Activated CD8-positive, alpha-beta memory T cell treated with anti-CD3 and anti-CD28 coated beads for 48 hours (primary cell): ENCODE results near the gene TEN1.
"Not testable (repeated sequence)": the region's sequence is repeated elsewhere in the genome, so short reads cannot be mapped to it uniquely, and the experiment has no call there.

Source experiments
- DNase-seq, 3 experiments: peaks; one replicate each; pipeline ENCODE4 v3.0.0-alpha.2; 2020; ENCODE audit warnings: low read depth in 2 of 3, low spot score in 2 of 3

TEN1 gene, protein sequence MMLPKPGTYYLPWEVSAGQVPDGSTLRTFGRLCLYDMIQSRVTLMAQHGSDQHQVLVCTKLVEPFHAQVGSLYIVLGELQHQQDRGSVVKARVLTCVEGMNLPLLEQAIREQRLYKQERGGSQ

DNA sequence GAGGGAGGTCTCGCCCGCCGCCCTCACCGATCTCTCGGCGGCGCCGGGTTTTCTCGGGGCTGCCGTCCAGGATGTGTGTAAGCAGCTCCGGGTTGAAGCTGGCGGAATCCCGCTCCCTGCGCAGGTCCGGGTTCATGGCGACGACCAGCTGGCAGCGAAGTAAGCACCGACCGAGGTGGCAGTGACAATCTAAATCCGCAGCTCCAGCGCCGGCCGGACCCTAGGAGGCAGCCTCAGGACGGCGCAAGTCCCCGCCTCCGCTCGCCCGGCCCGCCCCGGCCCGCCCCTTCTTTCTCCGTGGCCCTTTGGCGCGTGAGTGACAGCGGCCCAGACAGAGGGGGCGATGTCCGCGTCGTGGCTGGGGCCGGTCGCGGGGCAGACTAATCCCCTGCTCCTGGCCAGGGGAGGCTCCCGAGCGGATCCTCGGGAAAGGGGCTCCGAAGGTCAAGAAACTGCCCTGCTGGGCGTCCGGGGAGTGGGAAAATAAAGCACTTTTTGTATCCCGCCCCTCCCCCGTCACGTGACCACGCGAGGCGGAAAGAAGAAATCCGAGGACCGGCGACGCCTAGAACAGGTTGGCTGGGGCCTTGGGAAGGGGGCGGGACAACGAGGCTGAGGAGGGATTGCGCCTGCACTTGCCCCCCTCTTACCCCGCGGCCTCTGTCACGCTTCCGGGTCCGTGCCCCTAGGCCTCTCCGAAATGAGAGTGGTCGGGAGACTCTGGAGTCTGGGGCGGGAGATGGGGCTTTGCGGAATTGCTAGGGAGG is at the start of gene TEN1, which contains the start of gene ACOX1:
Gene TEN1 (plus strand): TSS at position 303 of the 767 bp plus-strand sequence. CDS start 6,953 bp downstream, outside the sequence.
Gene ACOX1 (minus strand): TSS at position 229 of the 767 bp plus-strand sequence. CDS start 93 bp downstream, at position 136.
- peak; percentile 90 to 91 (median 90) for DNase-seq

DNA sequence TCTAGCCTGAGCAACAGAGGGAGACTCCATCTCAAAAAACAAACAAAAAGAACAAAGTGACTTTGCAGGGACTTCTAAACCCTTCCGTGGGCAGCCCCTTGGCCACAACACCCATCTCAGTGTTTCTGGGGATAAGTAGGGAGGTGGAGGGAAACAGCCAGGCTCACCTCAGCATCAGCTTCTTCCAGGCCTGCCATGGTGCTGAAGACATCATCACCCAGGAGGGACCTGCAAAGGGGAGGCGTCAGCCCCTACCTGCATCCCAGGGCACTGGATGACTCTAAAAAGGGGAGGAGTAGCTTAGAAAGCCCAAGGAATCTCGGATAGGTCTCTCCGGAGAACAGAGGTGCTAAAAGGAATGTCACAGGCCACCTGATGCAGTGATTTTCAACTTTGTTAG is 48.0 kb upstream of the TEN1 start:
- no peak for DNase-seq

DNA sequence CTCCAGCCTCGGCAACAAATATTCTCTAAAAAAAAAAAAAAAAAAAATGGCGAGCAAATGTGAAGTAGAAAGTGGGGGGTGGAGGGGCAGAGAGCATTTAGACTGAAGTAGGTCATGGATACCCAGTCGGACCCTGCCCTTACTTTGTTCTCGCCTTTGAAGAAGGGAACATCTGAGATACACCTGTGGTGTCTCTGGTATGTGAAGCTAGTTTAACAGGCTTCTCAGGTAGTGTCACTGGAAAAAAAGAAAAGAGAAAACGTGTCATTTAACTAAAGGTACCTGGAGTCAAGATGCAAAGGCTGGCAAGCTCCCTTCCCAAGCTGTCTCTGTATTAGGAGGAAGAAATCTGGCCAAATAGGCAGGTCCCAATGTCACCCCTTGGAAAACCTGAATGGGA is 46.2 kb upstream of the TEN1 start:
- no peak for DNase-seq

DNA sequence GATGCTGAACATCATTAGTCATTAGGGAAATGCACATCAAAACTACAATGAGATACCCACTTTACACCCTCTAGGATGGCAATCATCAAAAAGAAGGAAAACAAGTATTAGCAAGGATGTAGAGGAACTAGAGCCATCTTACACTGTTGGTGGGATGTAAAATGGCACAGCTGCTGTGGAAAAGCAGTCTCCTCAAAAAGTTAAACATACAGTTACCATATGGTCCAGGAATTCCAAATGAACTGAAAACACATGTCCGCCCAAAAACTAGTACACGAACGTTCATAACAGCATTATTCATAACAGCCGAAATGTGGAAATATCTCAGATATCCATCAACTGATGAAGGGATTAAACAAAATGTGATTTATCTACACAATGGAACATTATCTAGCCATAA is 45.2 kb upstream of the TEN1 start:
- no peak for DNase-seq

DNA sequence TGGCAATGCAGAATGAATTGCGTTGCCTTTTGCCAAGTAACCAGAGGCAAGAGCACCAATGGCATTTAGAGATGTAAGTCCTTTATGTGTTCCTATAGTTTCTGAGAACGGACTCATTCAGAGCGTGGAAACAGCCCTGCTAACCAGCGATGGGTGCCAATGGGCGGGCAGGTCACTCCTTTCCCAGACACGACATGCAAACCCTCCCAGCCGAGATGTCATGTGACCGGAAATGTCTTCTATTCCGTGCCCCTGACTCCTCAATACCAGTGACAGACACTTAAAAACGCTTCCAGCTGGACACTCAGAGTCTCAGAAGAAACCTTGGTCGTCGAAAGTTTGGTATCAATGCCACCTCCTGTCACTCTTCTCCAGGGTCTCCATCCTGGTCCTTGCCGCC is 41.4 kb upstream of the TEN1 start:
- no peak for DNase-seq

DNA sequence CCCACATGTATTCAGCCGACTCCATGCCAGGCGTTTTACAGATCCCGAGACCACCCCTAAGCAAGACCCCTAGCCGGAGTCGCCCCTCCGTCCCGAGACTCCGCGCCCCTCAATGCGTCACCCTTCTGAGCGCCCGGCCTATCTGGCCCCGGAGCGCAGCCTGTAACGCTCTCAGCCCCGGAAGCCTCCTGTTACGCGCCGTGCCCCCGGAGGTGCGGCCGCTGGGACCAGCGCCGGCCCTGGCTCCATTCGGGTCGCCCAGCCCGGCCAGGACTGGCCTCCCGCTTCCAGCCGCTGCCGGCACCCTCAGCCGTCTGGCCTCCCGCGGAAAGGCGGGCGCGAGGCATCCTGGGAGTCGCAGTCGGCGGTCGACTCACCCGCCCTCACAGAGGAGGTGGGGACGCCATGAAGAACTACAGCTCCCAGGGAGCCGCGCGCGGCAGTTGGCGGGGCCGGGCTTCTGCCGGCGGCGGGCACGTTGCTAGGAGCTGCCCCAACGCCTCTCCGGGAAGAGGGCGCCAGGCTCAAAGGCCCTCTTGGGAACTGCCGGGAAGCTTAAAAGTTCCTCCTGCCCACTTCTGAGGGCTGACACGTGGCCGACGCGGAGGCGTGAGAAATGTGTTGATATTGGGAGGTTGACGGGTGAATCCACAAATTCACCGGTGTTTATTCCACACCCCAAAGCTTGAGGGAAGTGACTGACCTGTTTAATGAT is 38.2 kb upstream of the TEN1 start, which contains the start of gene FBF1:
Gene FBF1 (minus strand): TSS at position 316 of the 715 bp plus-strand sequence. CDS start 2,893 bp downstream, outside the sequence.
- DNase-seq = peak; percentile 73 to 81 (median 79)

DNA sequence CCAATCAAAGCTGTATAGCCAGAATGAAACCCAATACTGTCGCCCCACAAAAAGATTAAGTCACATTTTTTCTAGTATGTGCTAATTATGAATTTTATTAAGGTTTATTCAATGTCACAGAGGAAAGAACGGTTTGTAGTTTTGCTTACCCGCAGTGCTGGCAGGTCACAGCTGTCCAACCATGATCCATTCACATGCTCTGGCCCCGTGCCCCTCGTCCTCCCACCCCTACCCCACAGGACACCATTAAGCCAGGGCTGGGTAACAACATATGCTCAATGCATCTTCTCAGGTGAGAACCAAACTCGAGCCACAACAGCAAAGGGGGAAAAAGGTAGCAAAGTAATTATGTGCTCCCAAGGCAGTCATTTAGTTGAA is 37.6 kb upstream of the TEN1 start:
- DNase-seq = no peak

DNA sequence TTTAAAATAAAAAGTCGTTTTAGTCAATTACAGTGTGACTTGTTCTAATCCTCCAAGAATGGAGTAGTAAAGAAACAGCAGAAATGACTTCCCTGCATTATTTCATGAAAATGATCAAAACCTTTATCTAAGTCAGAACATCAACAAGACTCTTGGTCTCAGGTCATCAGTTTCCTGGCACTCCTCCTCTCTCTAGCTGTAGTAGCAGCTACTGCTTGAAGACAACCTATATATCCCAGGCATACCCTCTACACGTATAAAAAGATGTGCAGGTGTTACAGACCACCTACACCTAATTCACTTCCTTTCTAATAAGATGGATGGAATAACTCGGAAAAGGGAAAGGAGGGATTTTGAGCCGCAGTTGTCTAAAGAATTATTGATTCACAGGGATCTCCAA is 36.6 kb upstream of the TEN1 start:
- no peak for DNase-seq

DNA sequence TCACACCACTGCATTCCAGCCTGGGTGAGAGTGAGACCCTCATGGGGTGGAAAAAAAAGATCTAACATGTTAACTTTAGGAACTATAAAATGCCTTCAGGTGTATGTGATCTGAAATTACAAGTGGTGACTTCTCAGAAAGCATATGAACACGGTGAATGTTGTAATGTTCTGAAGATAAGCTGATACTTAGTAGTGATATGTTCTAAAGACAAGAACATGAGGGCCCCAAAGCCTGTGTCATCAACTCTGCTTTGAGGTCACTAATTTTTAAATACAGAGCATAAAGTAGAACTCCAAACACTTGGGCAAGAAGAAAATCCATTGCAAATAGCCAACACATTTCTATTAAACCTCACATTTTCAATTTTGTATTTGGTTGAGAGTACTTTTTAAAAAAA is 35.5 kb upstream of the TEN1 start:
- no peak for DNase-seq

DNA sequence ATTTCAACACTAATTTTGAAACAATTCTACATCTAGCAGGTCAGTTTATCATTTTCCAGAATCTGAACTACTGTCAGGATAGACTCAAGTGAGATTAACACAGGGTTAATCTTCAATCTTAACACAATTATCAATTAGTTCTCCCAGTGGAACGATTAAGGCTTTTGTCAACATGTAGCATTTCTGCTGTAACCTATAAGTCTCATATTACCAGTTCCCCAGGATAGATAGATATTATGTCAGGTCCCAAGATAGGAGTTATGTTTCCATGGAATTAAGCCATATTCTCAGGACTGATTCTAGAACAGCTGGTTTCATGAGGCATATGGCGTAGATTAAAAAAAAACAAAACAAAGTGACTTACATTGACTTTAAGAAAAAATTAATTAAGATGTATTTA is 33.8 kb upstream of the TEN1 start:
- DNase-seq = no peak

DNA sequence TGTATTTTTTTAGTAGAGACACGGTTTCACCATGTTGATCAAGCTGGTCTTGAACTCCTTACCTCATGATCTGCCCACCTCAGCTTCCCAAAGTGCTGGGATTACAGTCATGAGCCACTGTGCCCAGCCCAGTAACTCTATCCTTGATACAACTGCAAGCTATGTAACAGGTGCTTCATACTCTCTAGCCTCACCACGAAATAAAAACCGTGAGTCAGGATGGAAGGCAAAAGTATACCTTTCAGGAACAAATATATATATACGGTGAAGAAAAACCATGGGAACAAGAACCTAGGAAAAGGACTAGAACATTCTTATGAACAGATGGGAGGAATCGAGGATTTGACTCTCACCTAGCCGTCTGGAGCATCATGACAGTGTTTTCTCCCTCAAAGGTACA is 28.6 kb upstream of the TEN1 start:
- DNase-seq = no peak

DNA sequence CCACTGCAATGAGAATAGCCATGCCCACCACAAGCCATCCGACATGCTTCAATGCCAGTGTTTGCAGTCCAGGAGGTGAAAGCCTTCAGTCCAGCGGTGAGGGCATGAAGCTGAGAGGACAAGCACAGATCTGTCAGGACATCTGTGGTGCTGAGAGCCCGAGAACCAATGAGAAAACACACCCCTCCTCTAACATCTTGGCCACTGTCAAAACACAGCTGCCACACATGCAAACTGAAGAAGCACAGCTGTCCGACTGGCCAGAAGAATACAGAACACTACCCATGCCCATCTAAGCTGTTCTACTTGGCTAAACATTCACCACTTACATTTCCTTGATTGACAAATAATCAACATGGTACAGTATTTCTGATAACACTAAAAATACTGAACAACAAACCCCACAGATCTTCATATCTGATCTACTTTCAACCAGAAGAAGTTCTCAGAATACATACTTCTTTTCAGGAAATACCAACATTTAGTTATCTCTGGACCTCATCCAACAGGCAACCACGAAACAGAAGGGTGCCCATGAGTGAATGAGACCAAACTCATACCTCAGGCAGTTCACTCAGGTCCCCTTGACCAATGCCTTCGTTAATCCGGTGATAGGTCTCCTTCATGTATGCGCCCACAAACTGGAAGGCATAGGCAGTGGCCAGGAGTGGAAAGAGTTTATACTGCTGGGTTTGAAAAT is 28.0 kb upstream of the TEN1 start:
- DNase-seq = no peak

DNA sequence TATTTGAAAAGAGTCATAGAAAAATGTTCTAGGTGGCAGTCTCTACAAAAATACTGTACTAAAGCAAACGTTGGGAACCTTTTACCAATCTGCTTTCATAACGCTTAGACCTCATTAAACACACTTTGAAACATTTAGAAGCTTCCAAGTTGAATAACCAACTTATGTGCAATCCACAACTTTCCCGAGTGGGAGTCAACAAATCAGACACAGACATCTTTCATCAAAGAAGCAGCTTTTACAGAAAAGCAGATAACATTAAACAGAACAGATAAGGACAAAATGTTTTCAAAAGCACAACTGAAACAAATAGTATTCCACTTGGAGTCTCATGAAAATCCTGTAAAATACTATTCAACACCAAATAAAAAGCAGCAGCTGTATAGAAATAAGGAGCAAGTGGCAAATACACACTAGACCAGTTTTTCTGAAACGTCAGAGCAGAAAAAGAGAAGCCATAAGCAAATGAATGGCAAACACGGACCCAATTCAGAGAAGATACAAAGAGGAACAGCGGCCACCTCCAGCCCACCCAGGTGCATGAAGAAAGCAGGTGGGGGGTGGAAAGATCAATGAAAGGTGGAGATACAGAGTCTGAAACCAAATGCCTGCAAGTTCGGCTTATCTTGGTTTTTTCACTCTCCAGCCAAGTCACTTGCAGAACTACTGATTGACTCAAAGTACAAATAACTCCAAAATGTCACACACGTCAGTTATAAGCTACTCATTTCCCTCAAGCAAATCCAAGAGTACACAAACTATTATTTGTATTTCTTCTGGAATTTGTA is 19.8 kb upstream of the TEN1 start:
- DNase-seq = no peak

DNA sequence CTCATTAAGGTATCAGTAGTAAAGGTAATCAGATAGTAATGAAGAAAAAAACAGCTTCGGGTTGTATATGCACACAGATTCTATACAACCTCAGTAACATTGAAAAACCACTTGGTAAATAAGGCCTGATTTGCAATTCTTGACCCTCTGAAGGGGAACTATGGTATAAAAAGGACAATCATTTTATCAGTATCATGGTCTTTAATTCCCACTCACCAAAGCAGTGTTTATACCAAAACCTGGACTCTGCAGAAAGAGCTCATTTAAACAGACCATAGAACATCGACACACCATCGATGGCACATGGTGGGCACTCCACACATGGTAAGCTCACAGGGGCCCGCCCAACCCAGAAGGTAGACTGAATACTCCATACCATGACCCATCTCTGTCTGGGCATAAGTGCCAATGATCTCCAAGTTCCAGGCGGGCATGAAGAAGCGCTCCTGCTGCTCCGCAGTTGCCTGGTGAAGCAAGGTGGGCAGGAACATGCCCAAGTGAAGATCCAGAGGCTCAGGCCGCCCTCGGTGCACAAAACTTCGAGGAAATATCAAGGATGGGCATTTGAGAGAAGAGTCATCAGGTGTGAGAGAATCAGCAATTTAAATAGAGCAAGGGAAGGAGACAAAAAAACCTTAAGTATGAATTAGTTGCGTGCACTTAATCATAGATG is 19.1 kb upstream of the TEN1 start:
- DNase-seq = no peak

DNA sequence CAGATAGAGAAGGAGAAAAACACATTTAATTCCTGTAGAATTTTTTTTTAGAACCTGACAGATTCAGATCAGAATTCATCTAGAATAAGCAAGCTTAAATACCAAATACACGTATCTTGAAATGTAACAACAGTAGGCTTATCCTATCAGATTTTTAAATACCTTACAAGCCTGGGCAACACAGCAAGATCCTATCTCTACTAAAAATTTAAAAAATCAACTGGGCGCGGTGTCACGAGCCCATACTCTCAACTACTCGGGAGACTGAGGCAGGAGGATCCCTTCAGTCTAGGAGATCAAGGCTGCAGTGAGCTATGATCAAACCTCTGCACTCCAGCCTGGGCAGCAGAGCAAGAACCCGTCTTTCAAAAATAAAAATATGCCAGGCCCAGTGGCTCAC is 13.6 kb upstream of the TEN1 start:
- no peak for DNase-seq

DNA sequence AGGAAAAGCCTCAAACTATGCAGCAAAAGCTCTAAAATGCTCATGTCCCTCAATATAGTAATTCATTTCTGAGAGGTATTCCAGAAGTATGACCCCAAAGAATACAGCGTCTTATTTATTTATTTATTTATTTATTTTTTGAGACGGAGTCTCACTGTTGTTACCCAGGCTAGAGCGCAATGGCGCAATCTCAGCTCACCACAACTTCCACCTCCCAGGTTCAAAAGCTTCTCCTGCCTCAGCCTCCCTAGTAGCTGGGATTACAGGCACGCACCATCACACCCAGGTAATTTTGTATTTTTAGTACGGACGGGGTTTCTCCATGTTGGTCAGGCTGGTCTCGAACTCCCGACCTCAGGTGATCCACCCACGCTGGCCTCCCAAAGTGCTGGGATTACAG is 10.0 kb upstream of the TEN1 start:
- not testable (repeated sequence) for DNase-seq

DNA sequence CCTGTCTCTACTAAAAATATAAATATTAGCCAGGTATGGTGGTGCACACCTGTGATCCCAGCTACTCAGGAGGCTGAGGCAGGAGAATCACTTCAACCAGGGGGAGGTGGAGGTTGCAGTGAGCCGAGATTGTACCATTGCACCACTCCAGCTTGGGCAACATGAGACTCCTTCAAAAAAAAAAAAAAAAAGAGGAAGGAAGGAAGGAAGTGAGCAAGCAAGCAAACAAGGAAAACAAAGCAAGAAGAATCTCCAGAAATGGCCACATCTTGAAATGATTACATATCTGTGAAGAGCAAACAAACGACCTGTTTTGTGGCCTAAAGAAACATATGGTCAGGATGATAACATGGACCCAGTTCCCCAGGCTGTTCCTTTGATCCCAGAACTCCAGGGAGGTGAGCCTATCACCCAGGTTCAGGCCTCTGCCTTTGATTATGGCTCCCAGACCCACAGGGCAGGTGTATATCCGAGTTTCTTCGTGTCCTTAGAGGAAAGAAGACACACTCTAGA is 9.0 kb upstream of the TEN1 start:
- no peak for DNase-seq

DNA sequence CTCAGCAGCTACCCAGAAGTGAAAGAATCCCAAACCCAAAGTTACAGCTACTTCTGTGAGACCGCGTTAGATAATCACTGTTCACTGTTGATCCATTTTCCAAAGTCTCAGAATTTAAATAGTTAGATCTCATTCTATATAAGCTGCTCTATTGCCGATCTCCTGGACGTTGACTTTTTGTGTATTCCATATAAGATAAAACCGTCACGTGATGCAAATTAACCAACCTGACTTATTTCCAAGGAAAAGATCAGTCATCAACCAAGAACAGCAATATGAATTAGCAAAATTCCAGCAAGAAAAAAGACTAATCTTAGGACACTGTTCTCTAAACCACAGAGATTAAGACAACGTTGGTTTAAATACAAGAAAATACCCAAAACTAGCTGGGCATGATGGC is 8.4 kb upstream of the TEN1 start:
- no peak for DNase-seq

DNA sequence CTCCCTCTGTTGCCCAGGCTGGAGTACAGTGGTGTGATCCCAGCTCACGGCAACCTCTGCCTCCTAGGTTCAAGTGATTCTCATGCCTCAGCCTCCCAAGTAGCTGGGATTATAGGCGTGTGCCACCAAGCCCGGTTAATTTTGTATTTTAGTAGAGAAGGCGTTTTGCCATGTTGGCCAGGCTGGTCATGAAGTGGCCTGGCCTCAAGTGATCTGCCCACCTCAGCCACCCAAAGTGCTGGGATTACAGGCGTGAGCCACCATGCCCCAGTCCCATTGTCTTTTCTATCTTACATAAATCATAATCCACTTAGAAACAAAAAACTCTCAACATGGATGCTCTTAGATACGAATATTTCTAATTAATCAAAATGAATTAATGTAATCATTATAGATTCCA is 3.9 kb upstream of the TEN1 start:
- DNase-seq = not testable (repeated sequence)

DNA sequence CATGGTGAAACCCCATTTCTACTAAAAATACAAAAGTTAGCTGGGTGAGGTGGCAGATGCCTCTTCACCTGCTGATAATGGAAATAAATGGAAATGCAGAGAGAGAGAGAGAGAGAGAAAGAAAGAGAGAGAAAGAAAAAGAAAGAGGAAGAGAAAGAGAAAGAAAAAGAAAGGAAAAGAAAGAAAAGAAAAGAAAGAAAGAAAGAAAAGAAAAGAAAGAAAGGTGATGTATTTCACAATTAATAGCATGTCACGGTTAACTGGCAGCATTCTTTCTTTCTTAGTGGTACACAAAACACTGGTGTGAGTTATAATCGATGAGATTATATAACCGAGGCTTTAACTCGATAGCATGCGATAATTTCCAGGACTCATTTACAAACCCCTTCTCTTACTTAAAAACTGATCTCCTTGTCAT is 3.3 kb upstream of the TEN1 start:
- DNase-seq = no peak
